Fibroblast of lung (primary cell): ENCODE measurements around the gene EPHB3. TPM values are rescaled to one million over a fixed set of nuclear protein-coding genes. Genes with fewer than 3 reads are reported as not detected.

Experiments used
- DNase-seq, 2 donors: peaks; one replicate each; pipeline versions ENCODE4 v3.0.0 to v3.0.0-alpha.2; 2010; ENCODE audit warnings: low read depth in 2 of 2
- H2AFZ ChIP-seq: 2 replicates; pipeline ENCODE4 v1.5.1; 2012; ENCODE audit warnings: low read length, control low read depth, inconsistent platforms
- H3K27ac ChIP-seq: 2 replicates; pipeline ENCODE4 v1.5.1; 2011; ENCODE audit warnings: low read length, control low read depth; ENCODE audit not compliant: insufficient read depth
- H3K27me3 ChIP-seq: 2 replicates; pipeline ENCODE4 v1.5.1; 2011; ENCODE audit warnings: mild to moderate bottlenecking, low read length; ENCODE audit not compliant: control insufficient read depth, insufficient read depth
- H3K36me3 ChIP-seq: 2 replicates; pipeline ENCODE4 v1.5.1; 2011; ENCODE audit warnings: low read length; ENCODE audit not compliant: control insufficient read depth, insufficient read depth
- H3K4me1 ChIP-seq: 2 replicates; pipeline ENCODE4 v1.5.1; 2011; ENCODE audit warnings: low read length; ENCODE audit not compliant: control insufficient read depth, insufficient read depth; ENCODE audit errors: extremely low read depth
- H3K4me2 ChIP-seq: 2 replicates; pipeline ENCODE4 v1.5.1; 2011; ENCODE audit warnings: low read length, control low read depth; ENCODE audit not compliant: insufficient read depth; ENCODE audit errors: extremely low read depth
- H3K4me3 ChIP-seq, 4 experiments: fragments of 200-600 bp in 1 of 4; sonication (generic) in 1 of 4; replicated peaks in 1 of 4; 2 replicates each; pipeline ENCODE4 v1.5.1; 2011 to 2016; ENCODE audit warnings: low read length in 4 of 4, low read depth in 3 of 4, mild to moderate bottlenecking in 3 of 4, control low read depth in 2 of 4, inconsistent platforms in 1 of 4, mixed read lengths in 1 of 4; ENCODE audit not compliant: insufficient read depth in 1 of 4; ENCODE audit errors: control extremely low read depth in 1 of 4
- H3K79me2 ChIP-seq: 2 replicates; pipeline ENCODE4 v1.5.1; 2012; ENCODE audit warnings: mild to moderate bottlenecking, low read length, inconsistent platforms; ENCODE audit not compliant: control insufficient read depth, insufficient read depth
- H3K9ac ChIP-seq: 2 replicates; pipeline ENCODE4 v1.5.1; 2011; ENCODE audit warnings: mild to moderate bottlenecking, low read length, control low read depth; ENCODE audit not compliant: insufficient read depth
- H3K9me3 ChIP-seq: 2 replicates; pipeline ENCODE4 v1.5.1; 2012; ENCODE audit warnings: low read depth, low read length; ENCODE audit not compliant: control insufficient read depth, insufficient read depth
- H4K20me1 ChIP-seq: 2 replicates; pipeline ENCODE4 v1.5.1; 2011; ENCODE audit warnings: low read length; ENCODE audit not compliant: control insufficient read depth, insufficient read depth; ENCODE audit errors: extremely low read depth
- EZH2 ChIP-seq: IDR thresholded peaks from 2 replicates; pipeline ENCODE4 v1.5.1; 2012; ENCODE audit warnings: low read length, control low read depth, mild to moderate bottlenecking; ENCODE audit errors: missing control alignments
- polyA plus RNA-seq, 2 donors: library from polyadenylated mRNA; depleted of rRNA in 1 of 2; stranded (reverse) in 1 of 2; unstranded in 1 of 2; fragments of >200 nt; gene quantifications; 2 replicates each; pipeline ENCODE4 v1.2.1, GENCODE V29; 2011 to 2012; ENCODE audit warnings: missing spikeins in 1 of 2
- total RNA-seq: library from RNA; depleted of rRNA; stranded (reverse); fragments of >200 nt; gene quantifications from 2 replicates; pipeline ENCODE4 v1.2.1, GENCODE V29; 2014
- TF ChIP-seq, protein P1 (sequence below), 2 donors: IDR thresholded peaks in 1 of 2; conservative IDR thresholded peaks in 1 of 2; 1 replicate in 1 of 2; 2 replicates in 1 of 2; pipeline ENCODE4 v1.5.1; 2011 to 2012; ENCODE audit warnings: low read length in 2 of 2, control low read depth in 1 of 2, inconsistent platforms in 1 of 2, low read depth in 1 of 2, mild to moderate bottlenecking in 1 of 2

Gene EPHB3
- total and polyA plus RNA-seq, 2 donors (not counting 1 experiment from before 2014, with no cell fraction given): 1.6 to 7.6 TPM

DNA sequence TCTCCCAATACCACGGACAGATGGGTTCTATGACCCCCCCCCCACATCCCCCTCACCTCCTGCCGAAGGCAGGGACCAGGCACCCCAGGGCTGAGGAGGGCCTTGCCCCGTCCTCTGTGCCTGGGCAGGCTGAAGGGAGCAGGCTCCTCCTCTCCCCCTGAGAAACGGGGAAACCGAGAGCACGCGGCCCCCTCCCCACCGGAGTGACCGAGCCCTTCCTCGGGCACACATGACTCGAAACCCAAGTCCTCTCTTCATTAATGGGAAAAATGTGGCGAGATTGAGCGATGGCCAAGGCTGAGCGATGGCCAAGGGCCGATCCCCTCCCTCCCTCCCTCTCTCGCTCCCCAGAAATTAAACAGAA, 7.0 kb downstream of the EPHB3 start:
- peaks cover 2% of the 10 kb centered on the region for H3K36me3 ChIP-seq
- H3K27ac ChIP-seq: peak overlapping the region; percentile 69
- no peaks in the 10 kb centered on the region for H3K27me3 ChIP-seq
- peaks cover 40% of the 10 kb centered on the region for H3K4me1 ChIP-seq
- H3K79me2 ChIP-seq: peaks cover 4% of the 10 kb centered on the region
- DNase-seq: no peak
- H2AFZ ChIP-seq: no peak overlapping the region
- peak overlapping the region; percentile 66 for H3K4me2 ChIP-seq
- H3K9me3 ChIP-seq: no peaks in the 10 kb centered on the region
- peak overlapping the region in 3 of 4 experiments; percentile 6 to 44 (median 25) for H3K4me3 ChIP-seq
- TF ChIP-seq, protein P1, sequence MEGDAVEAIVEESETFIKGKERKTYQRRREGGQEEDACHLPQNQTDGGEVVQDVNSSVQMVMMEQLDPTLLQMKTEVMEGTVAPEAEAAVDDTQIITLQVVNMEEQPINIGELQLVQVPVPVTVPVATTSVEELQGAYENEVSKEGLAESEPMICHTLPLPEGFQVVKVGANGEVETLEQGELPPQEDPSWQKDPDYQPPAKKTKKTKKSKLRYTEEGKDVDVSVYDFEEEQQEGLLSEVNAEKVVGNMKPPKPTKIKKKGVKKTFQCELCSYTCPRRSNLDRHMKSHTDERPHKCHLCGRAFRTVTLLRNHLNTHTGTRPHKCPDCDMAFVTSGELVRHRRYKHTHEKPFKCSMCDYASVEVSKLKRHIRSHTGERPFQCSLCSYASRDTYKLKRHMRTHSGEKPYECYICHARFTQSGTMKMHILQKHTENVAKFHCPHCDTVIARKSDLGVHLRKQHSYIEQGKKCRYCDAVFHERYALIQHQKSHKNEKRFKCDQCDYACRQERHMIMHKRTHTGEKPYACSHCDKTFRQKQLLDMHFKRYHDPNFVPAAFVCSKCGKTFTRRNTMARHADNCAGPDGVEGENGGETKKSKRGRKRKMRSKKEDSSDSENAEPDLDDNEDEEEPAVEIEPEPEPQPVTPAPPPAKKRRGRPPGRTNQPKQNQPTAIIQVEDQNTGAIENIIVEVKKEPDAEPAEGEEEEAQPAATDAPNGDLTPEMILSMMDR (conservative IDR thresholded peaks at IDR 0.05 in 1 of 2, IDR thresholded peaks at IDR 0.05 in 1 of 2; ENCODE audit: low read depth in 1 of 2, low read length in 2 of 2): no peak
- TF ChIP-seq EZH2: no peak
- no peaks in the 10 kb centered on the region for H4K20me1 ChIP-seq
- no peak overlapping the region for H3K9ac ChIP-seq

DNA sequence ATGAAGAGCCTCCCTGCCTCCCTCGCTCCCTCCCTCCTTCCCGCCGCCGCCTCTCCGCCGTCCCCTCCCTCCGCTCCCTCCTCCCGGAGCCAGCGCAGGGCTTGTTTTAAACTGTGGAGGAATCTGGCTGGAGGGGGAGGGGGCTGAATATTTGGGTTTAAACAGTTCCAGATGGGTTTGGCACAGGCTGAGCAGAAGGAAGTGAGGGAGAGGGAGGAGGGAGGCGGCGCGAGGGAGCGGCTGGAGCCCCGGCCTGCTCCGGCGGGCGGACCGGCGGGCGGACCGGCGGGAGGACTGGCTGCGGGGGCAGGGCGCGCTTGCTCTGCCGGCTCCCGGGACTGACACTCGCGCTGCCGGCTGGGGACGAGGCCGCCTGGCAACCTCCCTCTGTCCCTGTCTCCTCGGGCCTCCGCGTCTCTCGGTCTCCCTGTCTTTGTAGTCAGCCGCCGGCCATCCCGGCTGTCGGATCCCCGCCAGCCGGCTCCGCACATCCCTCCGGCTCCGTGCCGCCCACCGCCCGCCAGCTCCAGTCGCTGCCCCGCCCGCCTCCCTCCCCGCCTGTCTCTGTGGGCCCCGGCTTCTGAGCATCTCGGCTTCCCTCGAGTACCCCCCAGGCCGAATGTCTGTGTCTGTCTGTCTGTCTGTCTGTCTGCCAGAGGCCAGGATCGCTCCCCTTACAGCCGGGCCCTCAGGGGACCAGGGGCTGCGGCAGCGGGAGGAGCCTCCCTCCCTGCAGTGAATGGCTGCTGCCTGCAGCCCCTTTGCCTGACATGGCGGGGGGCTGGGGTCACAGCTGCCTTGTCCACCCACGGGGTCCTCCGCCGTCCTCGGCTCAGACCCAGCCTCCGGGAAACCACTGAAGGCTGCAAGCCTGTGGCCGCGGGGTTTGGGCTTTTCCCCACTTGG, 7.6 kb downstream of the EPHB3 start:
- H3K27ac ChIP-seq: peak overlapping the region; percentile 71
- peak overlapping the region; percentile 40 for H2AFZ ChIP-seq

DNA sequence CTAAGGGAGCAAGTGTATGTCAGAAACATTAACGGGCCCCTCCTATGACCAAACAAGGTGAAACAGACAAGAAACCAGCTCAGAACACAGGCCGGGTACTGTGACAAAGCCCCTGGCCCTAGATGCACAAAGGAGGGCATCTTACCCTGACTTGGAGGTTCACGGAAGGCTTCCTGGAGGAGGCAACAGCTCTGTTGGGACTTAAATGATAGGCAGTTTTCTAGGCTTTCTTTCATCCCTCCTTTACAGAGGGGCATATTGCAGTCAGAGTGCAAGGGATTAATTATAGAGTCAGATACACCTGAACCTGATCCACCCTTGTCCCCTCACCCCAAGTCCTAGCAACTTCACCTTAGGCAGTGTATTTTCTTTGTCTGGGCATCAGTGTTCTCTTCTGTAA, 8.4 kb downstream of the EPHB3 start:
- H3K27ac ChIP-seq: no peak overlapping the region
- H3K9me3 ChIP-seq: no peaks in the 10 kb centered on the region
- H3K4me3 ChIP-seq: peak overlapping the region in 1 of 4 experiments; percentile 58
- peaks cover 38% of the 10 kb centered on the region for H3K4me1 ChIP-seq
- H3K27me3 ChIP-seq: no peaks in the 10 kb centered on the region
- TF ChIP-seq, protein P1 (conservative IDR thresholded peaks at IDR 0.05 in 1 of 2, IDR thresholded peaks at IDR 0.05 in 1 of 2; ENCODE audit: low read depth in 1 of 2, low read length in 2 of 2): no peak
- TF ChIP-seq EZH2: no peak
- H3K79me2 ChIP-seq: peaks cover 1% of the 10 kb centered on the region
- peaks cover 2% of the 10 kb centered on the region for H3K36me3 ChIP-seq
- H2AFZ ChIP-seq: no peak overlapping the region
- peak overlapping the region; percentile 76 for H3K4me2 ChIP-seq
- DNase-seq: no peak
- H3K9ac ChIP-seq: no peak overlapping the region
- H4K20me1 ChIP-seq: no peaks in the 10 kb centered on the region

More for the DNA sequence above, 7.6 kb downstream of the EPHB3 start:
- H3K9ac ChIP-seq: peak overlapping the region; percentile 69
- no peaks in the 10 kb centered on the region for H4K20me1 ChIP-seq
- H3K27me3 ChIP-seq: no peaks in the 10 kb centered on the region
- H3K4me2 ChIP-seq: peak overlapping the region; percentile 76
- H3K4me1 ChIP-seq: peaks cover 40% of the 10 kb centered on the region
- TF ChIP-seq, protein P1 (conservative IDR thresholded peaks at IDR 0.05 in 1 of 2, IDR thresholded peaks at IDR 0.05 in 1 of 2; ENCODE audit: low read depth in 1 of 2, low read length in 2 of 2): no peak
- no peak for TF ChIP-seq EZH2
- DNase-seq: peak; percentile 98
- H3K4me3 ChIP-seq: peak overlapping the region; percentile 22 to 58 (median 43)
- H3K79me2 ChIP-seq: peaks cover 1% of the 10 kb centered on the region
- peaks cover 2% of the 10 kb centered on the region for H3K36me3 ChIP-seq
- H3K9me3 ChIP-seq: no peaks in the 10 kb centered on the region
